ENCODE measurements around the gene MRPL41. TPM values are rescaled to one million over a fixed set of nuclear protein-coding genes. Genes with fewer than 3 reads are reported as not detected.
"Not testable (repeated sequence)": the region's sequence is repeated elsewhere in the genome, so short reads cannot be mapped to it uniquely, and the experiment has no call there.

The MRPL41 gene
- polyA plus RNA-seq, 1 donor from 2014 or later: 60.5 TPM

DNA sequence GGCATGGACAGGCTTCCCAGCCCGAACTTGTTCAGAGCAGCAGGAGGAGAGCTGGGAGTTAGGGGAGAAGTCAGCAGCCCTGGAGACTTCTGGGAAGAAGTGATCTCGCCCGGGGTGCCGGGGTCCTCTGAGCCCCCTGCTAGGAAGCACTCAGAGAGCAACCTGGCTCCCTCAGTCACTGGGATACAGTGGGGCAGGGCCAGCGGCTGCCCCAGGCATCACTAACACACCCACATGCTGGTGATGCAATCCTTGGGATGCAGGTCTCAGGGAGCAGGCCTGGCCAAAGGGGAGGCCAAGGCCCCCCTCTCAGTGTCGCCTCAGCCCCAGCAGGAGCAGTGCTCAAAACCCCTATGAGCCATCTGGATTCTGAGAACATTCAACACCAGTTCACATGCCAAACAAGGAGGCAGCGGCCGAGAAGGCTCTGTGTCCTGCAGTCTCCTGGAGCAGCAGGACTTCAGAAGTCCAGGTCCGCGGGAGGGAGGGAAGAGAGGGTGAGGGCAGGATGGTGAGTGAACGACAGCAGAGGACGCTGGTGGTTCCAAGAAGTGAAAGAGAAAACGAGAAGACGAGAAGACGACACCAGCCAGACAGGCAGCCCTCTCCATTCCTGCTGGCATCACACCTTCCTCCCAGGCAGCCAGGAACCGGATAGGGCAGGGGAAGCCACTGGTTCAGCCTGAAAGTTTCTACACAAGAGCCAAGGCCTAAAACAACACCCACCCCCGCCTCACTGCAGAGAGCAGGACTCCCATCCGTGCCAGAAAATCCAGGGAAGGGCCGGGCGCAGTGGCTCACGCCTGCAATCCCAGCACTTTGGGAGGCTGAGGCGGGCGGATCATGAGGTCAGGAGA lies 3.8 kb upstream of the MRPL41 start:
- Histone ChIP-seq H3K9me3 (ENCODE audit: low read length) (no peaks in the 10 kb centered on the region), H3K27ac (ENCODE audit: low read length) (no peak overlapping the region), H3F3A (ENCODE audit: insufficient read depth, low read length, poor library complexity, severe bottlenecking) (no peaks in the 10 kb centered on the region), H3K4me2 (ENCODE audit: low read length) (no peak overlapping the region), H3K9ac (ENCODE audit: low read length) (no peak overlapping the region), H2AFZ (ENCODE audit: low read depth, low read length) (no peak overlapping the region), H3K27me3 (ENCODE audit: insufficient read depth, low read depth, low read length) (no peaks in the 10 kb centered on the region), H3K36me3 (ENCODE audit: insufficient read depth, low read length) (no peaks in the 10 kb centered on the region), H3K79me2 (replicated peaks; ENCODE audit: insufficient read depth, low read length) (no peaks in the 10 kb centered on the region), H4K20me1 (ENCODE audit: insufficient read depth) (no peaks in the 10 kb centered on the region), H3K4me3 (ENCODE audit: low read length) (no peak overlapping the region), H3K9me2 (ENCODE audit: insufficient read depth, low read length) (no peaks in the 10 kb centered on the region)
- TF ChIP-seq, protein P1, sequence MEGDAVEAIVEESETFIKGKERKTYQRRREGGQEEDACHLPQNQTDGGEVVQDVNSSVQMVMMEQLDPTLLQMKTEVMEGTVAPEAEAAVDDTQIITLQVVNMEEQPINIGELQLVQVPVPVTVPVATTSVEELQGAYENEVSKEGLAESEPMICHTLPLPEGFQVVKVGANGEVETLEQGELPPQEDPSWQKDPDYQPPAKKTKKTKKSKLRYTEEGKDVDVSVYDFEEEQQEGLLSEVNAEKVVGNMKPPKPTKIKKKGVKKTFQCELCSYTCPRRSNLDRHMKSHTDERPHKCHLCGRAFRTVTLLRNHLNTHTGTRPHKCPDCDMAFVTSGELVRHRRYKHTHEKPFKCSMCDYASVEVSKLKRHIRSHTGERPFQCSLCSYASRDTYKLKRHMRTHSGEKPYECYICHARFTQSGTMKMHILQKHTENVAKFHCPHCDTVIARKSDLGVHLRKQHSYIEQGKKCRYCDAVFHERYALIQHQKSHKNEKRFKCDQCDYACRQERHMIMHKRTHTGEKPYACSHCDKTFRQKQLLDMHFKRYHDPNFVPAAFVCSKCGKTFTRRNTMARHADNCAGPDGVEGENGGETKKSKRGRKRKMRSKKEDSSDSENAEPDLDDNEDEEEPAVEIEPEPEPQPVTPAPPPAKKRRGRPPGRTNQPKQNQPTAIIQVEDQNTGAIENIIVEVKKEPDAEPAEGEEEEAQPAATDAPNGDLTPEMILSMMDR (IDR thresholded peaks at IDR 0.05; ENCODE audit: poor library complexity, severe bottlenecking): no peak

DNA sequence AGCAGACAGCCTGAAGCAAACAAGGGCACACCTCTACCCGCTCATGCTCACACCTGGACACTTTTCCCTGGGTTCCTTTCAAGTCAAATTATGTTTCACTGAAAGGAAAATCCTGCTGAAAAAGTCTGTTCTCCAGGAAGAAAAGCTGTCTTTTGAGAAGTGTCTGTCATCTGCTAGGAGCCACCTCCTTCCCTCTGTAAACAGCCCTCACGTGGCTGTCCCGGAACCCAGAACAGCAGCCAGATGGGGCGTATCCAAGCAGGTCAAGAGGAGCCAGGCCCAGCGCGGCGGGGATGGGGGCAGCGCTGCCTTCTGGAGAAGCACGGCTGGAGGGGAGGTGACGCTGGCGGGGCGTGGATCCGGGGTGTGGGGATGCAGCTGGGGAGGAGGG lies 1.5 kb upstream of the MRPL41 start, which contains the start of gene PNPLA7:
PNPLA7 (minus strand) TSS at position 172 of the 391 bp plus-strand sequence. CDS start 205 bp downstream, outside the sequence.
- Histone ChIP-seq H3K9me2 (ENCODE audit: insufficient read depth, low read length) (no peaks in the 10 kb centered on the region), H3F3A (ENCODE audit: insufficient read depth, low read length, poor library complexity, severe bottlenecking) (no peaks in the 10 kb centered on the region), H3K79me2 (replicated peaks; ENCODE audit: insufficient read depth, low read length) (no peaks in the 10 kb centered on the region), H3K4me2 (ENCODE audit: low read length) (no peak within 1 kb of the TSS), H3K27ac (ENCODE audit: low read length) (peak within 1 kb of the TSS; percentile 49), H3K9ac (ENCODE audit: low read length) (peak within 1 kb of the TSS; percentile 73), H3K36me3 (ENCODE audit: insufficient read depth, low read length) (no peaks in the 10 kb centered on the region), H4K20me1 (ENCODE audit: insufficient read depth) (no peaks in the 10 kb centered on the region), H2AFZ (ENCODE audit: low read depth, low read length) (no peak within 1 kb of the TSS), H3K4me3 (ENCODE audit: low read length) (peak within 1 kb of the TSS; percentile 81), H3K9me3 (ENCODE audit: low read length) (no peaks in the 10 kb centered on the region), H3K27me3 (ENCODE audit: insufficient read depth, low read depth, low read length) (no peaks in the 10 kb centered on the region)
- no peak for TF ChIP-seq TAF1 (IDR thresholded peaks at IDR 0.05; ENCODE audit: low read depth)

DNA sequence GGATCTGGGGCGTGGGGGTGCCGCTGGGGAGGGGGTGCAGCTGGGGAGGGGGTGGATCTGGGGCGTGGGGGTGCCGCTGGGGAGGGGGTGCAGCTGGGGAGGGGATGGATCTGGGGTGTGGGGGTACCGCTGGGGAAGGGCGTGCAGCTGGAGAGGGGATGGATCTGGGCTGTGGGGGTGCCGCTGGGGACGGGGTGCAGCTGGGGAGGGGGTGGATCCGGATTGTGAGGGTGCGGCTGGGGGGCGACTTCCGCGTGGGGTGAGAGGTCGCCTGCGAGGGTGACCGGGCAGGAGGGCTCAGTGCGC lies 768 bp upstream of the MRPL41 start:
- H3K4me3 ChIP-seq (ENCODE audit: low read length): peak overlapping the region; percentile 81
- H3K27ac ChIP-seq (ENCODE audit: low read length): peak overlapping the region; percentile 49
- not testable (repeated sequence) for H3K36me3 ChIP-seq (ENCODE audit: insufficient read depth, low read length); H3K27me3 ChIP-seq (ENCODE audit: insufficient read depth, low read depth, low read length); H4K20me1 ChIP-seq (ENCODE audit: insufficient read depth); H3K4me2 ChIP-seq (ENCODE audit: low read length); H3K9me2 ChIP-seq (ENCODE audit: insufficient read depth, low read length); H2AFZ ChIP-seq (ENCODE audit: low read depth, low read length); H3K9me3 ChIP-seq (ENCODE audit: low read length); H3K79me2 ChIP-seq (replicated peaks; ENCODE audit: insufficient read depth, low read length); H3F3A ChIP-seq (ENCODE audit: insufficient read depth, low read length, poor library complexity, severe bottlenecking)
- H3K9ac ChIP-seq (ENCODE audit: low read length): peak overlapping the region; percentile 73

DNA sequence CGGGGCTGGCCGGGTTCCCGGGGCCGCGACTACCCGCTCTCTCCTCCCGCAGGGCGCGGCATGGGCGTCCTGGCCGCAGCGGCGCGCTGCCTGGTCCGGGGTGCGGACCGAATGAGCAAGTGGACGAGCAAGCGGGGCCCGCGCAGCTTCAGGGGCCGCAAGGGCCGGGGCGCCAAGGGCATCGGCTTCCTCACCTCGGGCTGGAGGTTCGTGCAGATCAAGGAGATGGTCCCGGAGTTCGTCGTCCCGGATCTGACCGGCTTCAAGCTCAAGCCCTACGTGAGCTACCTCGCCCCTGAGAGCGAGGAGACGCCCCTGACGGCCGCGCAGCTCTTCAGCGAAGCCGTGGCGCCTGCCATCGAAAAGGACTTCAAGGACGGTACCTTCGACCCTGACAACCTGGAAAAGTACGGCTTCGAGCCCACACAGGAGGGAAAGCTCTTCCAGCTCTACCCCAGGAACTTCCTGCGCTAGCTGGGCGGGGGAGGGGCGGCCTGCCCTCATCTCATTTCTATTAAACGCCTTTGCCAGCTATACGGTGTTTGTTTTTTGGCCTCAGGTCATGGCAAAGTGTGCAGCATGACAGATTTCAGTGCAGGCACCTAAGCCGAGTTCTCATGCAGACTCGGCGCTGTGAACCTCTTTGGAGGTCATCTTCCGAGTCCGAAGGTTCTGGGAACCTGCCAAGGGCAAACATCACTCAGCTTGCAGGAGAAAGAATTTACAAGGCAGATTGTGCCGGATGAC lies 516 bp downstream of the MRPL41 start:
- Histone ChIP-seq H3K9me3 (ENCODE audit: low read length) (no peaks in the 10 kb centered on the region), H3K4me2 (ENCODE audit: low read length) (peak overlapping the region; percentile 67), H3K4me3 (ENCODE audit: low read length) (peak overlapping the region; percentile 86), H3F3A (ENCODE audit: insufficient read depth, low read length, poor library complexity, severe bottlenecking) (no peaks in the 10 kb centered on the region), H3K27ac (ENCODE audit: low read length) (peak overlapping the region; percentile 31), H3K79me2 (replicated peaks; ENCODE audit: insufficient read depth, low read length) (no peaks in the 10 kb centered on the region), H2AFZ (ENCODE audit: low read depth, low read length) (no peak overlapping the region), H3K36me3 (ENCODE audit: insufficient read depth, low read length) (no peaks in the 10 kb centered on the region), H3K27me3 (ENCODE audit: insufficient read depth, low read depth, low read length) (no peaks in the 10 kb centered on the region), H4K20me1 (ENCODE audit: insufficient read depth) (no peaks in the 10 kb centered on the region), H3K9ac (ENCODE audit: low read length) (peak overlapping the region; percentile 66), H3K9me2 (ENCODE audit: insufficient read depth, low read length) (no peaks in the 10 kb centered on the region)
- TF ChIP-seq TAF1 (IDR thresholded peaks at IDR 0.05; ENCODE audit: low read depth) (no peak), MXI1 (conservative IDR thresholded peaks at IDR 0.05; ENCODE audit: poor library complexity, severe bottlenecking) (peak; percentile 28), POLR2AphosphoS5 (IDR thresholded peaks at IDR 0.05) (no peak), EZH2 (IDR thresholded peaks at IDR 0.05; ENCODE audit: borderline replicate concordance, insufficient read depth, low read length, poor library complexity, severe bottlenecking) (no peak), RAD21 (conservative IDR thresholded peaks at IDR 0.05) (no peak), EP300 (conservative IDR thresholded peaks at IDR 0.05; ENCODE audit: poor library complexity, severe bottlenecking) (no peak)
- TF ChIP-seq, protein P2, sequence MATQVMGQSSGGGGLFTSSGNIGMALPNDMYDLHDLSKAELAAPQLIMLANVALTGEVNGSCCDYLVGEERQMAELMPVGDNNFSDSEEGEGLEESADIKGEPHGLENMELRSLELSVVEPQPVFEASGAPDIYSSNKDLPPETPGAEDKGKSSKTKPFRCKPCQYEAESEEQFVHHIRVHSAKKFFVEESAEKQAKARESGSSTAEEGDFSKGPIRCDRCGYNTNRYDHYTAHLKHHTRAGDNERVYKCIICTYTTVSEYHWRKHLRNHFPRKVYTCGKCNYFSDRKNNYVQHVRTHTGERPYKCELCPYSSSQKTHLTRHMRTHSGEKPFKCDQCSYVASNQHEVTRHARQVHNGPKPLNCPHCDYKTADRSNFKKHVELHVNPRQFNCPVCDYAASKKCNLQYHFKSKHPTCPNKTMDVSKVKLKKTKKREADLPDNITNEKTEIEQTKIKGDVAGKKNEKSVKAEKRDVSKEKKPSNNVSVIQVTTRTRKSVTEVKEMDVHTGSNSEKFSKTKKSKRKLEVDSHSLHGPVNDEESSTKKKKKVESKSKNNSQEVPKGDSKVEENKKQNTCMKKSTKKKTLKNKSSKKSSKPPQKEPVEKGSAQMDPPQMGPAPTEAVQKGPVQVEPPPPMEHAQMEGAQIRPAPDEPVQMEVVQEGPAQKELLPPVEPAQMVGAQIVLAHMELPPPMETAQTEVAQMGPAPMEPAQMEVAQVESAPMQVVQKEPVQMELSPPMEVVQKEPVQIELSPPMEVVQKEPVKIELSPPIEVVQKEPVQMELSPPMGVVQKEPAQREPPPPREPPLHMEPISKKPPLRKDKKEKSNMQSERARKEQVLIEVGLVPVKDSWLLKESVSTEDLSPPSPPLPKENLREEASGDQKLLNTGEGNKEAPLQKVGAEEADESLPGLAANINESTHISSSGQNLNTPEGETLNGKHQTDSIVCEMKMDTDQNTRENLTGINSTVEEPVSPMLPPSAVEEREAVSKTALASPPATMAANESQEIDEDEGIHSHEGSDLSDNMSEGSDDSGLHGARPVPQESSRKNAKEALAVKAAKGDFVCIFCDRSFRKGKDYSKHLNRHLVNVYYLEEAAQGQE (IDR thresholded peaks at IDR 0.05; ENCODE audit: borderline replicate concordance): no peak

DNA sequence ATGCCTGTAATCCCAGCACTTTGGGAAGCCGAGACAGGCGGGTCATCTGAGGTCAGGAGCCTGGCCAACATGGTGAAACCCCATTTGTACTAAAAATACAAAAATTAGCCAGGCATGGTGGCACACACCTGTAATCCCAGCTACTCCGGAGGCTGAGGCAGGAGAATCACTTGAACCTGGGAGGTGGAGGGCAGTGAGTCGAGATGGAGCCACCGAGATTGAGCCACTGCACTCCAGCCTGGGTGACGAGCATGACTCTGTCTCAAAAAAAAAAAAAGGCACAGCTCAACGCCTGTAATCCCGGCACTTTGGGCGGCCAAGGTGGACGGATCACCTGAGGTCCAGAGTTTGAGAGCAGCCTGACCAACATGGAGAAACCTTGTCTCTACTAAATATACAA lies 2.0 kb downstream of the MRPL41 start:
- H2AFZ ChIP-seq (ENCODE audit: low read depth, low read length); H4K20me1 ChIP-seq (ENCODE audit: insufficient read depth); H3K9me3 ChIP-seq (ENCODE audit: low read length); H3K27ac ChIP-seq (ENCODE audit: low read length); H3K27me3 ChIP-seq (ENCODE audit: insufficient read depth, low read depth, low read length); H3K79me2 ChIP-seq (replicated peaks; ENCODE audit: insufficient read depth, low read length); H3K36me3 ChIP-seq (ENCODE audit: insufficient read depth, low read length); H3K4me2 ChIP-seq (ENCODE audit: low read length); H3K9me2 ChIP-seq (ENCODE audit: insufficient read depth, low read length); H3F3A ChIP-seq (ENCODE audit: insufficient read depth, low read length, poor library complexity, severe bottlenecking); H3K4me3 ChIP-seq (ENCODE audit: low read length); H3K9ac ChIP-seq (ENCODE audit: low read length): not testable (repeated sequence)
